Measurements from ENCODE around the gene SYK. TPM values are rescaled to one million over a fixed set of nuclear protein-coding genes. Genes with fewer than 3 reads are reported as not detected.

Gene SYK
- total and polyA plus RNA-seq, 2 of the 4 experiments (the other 2 are of a cell fraction), result not detected

DNA sequence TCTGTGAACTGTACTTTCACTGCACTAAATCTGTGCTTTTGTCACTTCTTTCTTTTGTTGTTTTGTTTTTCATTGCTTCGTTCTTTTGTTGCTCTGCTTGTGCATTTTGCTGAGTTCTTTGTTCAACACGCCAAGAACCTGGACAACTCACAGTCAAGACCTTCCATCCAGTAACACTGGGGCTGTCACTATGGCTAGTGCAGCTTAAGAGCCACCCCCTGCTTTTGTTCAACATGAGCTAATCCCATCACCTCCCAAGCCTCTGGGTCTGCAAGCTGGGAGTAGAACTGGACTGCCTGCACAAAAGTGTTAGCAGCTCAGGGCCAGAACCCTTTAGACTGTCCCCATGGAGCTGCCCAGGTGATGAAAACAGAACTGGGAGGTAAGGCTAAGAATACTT, 143.7 kb downstream of the SYK start:
- WGBS, 2 experiments (ENCODE audit: extremely low coverage in 2 of 2, insufficient read length in 1 of 2), result 100% methylated on average over 2 of the region's 2 CpGs; no CpG with 5 or more reads in 1 of the 2 experiments
- POLR2A ChIA-PET (ENCODE audit: unreplicated experiment), result no interaction called here
- H4K20me1 ChIP-seq (ENCODE audit: insufficient read depth, low read length), result no peaks in the 10 kb centered on the region
- H3K36me3 ChIP-seq (ENCODE audit: control insufficient read depth, insufficient read depth, low read length), result no peaks in the 10 kb centered on the region
- peaks cover 3% of the 10 kb centered on the region; the same call in 1 of the 2 replicates for H3K9me1 ChIP-seq (ENCODE audit: insufficient read depth, low read length)
- no peak overlapping the region for H2BK120ac ChIP-seq (ENCODE audit: low read depth, low read length)
- no peak overlapping the region for H3K4me2 ChIP-seq (ENCODE audit: low read depth, low read length)
- H2AK9ac ChIP-seq (replicated peaks; ENCODE audit: low read depth, low read length, poor library complexity), result no peak overlapping the region
- dilution Hi-C loops (cut with HindIII; ENCODE audit: low sequenced_read_pairs, unreplicated experiment), result no loop called here
- H3K27me3 ChIP-seq (ENCODE audit: control insufficient read depth, insufficient read depth, low read length), result peaks cover 5% of the 10 kb centered on the region
- no TSS peak for BruUV-seq (replicated peaks)
- H2AFZ ChIP-seq (replicated peaks; ENCODE audit: low read length, poor library complexity), result no peak overlapping the region
- H2AK5ac ChIP-seq (ENCODE audit: low read depth, low read length), result no peak overlapping the region
- H3K27ac ChIP-seq (ENCODE audit: insufficient read depth, low read length), result no peak overlapping the region
- no peak overlapping the region for H3K4me3 ChIP-seq (ENCODE audit: insufficient read depth, low read depth, low read length)
- H4K8ac ChIP-seq (ENCODE audit: low read depth in 2 of 2, low read length in 2 of 2), result no peak overlapping the region
- no peak overlapping the region for H3K14ac ChIP-seq (replicated peaks; ENCODE audit: low read depth, low read length)
- H3K79me1 ChIP-seq (ENCODE audit: low read depth in 1 of 2, low read length in 2 of 2), result no peaks in the 10 kb centered on the region
- TF ChIP-seq MAZ (IDR thresholded peaks at IDR 0.05; ENCODE audit: borderline replicate concordance, low read depth, low read length), result no peak
- TF ChIP-seq, protein P1, sequence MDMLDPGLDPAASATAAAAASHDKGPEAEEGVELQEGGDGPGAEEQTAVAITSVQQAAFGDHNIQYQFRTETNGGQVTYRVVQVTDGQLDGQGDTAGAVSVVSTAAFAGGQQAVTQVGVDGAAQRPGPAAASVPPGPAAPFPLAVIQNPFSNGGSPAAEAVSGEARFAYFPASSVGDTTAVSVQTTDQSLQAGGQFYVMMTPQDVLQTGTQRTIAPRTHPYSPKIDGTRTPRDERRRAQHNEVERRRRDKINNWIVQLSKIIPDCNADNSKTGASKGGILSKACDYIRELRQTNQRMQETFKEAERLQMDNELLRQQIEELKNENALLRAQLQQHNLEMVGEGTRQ (IDR thresholded peaks at IDR 0.05; ENCODE audit: low read depth, low read length), result no peak
- TF ChIP-seq CEBPB (IDR thresholded peaks at IDR 0.05; ENCODE audit: low read depth, low read length), result no peak
- no peak for TF ChIP-seq NFE2L2 (IDR thresholded peaks at IDR 0.05; ENCODE audit: low read depth, low read length)
- H3K4ac ChIP-seq (ENCODE audit: low read depth, low read length), result no peak overlapping the region
- no peak overlapping the region for H2BK20ac ChIP-seq (ENCODE audit: low read depth, low read length)
- H3K4me1 ChIP-seq (ENCODE audit: control insufficient read depth, insufficient read depth, low read length), result peaks cover 6% of the 10 kb centered on the region
- CTCF ChIA-PET, result no interaction called here
- ATAC-seq (ENCODE audit: low read depth) (no peak), DNase-seq (no peak)
- no peak overlapping the region for H4K5ac ChIP-seq (ENCODE audit: low read depth, low read length)
- in situ Hi-C loops (cut with MboI; ENCODE audit: low sequenced_read_pairs), result no loop called here
- no peak overlapping the region for H3K23ac ChIP-seq (ENCODE audit: low read depth, low read length)
- no peak overlapping the region for H3K9ac ChIP-seq (ENCODE audit: low read depth, low read length)
- H3K56ac ChIP-seq (ENCODE audit: extremely low read depth, insufficient read depth, low read length), result no peak overlapping the region
- no peak overlapping the region for H4K91ac ChIP-seq (ENCODE audit: insufficient read depth, low read depth, low read length)
- intact Hi-C loops (cut with micrococcal nuclease), result no loop called here
- H2BK5ac ChIP-seq (ENCODE audit: low read depth, low read length, poor library complexity, severe bottlenecking), result no peak overlapping the region
- peaks cover 13% of the 10 kb centered on the region for H3K9me3 ChIP-seq (ENCODE audit: control insufficient read depth, insufficient read depth, low read length)
- H2BK15ac ChIP-seq (ENCODE audit: low read depth, low read length), result no peak overlapping the region
- H3K18ac ChIP-seq (ENCODE audit: low read depth, low read length), result no peak overlapping the region
